HG02884 (cell line): Measurements from ENCODE around the gene AMZ1.
"Not testable (repeated sequence)": the region's sequence is repeated elsewhere in the genome, so short reads cannot be mapped to it uniquely, and the experiment has no call there.

ENCODE experiments used
- ATAC-seq: cut with Tn5 transposase; IDR thresholded peaks from one replicate; pipeline ENCODE4 v1.9.1; 2021; ENCODE audit warnings: mild to moderate bottlenecking, moderate library complexity; ENCODE audit not compliant: unreplicated experiment

The AMZ1 gene

GRCh38 chr7:2689343-2689847 is 1.4 kb downstream of the AMZ1 start:
- no peak for ATAC-seq

- ATAC-seq: no peak
These were observed 2.1 kb downstream of the AMZ1 start for GRCh38 chr7:2689951-2690705.

- no peak for ATAC-seq
These were observed 3.2 kb downstream of the AMZ1 start for GRCh38 chr7:2691011-2691707.

GRCh38 chr7:2691932-2692439 is 4.0 kb downstream of the AMZ1 start:
- ATAC-seq: not testable (repeated sequence)

GRCh38 chr7:2692543-2692942 is 4.5 kb downstream of the AMZ1 start:
- ATAC-seq: no peak

GRCh38 chr7:2693420-2694121 is 5.6 kb downstream of the AMZ1 start:
- ATAC-seq: not testable (repeated sequence)

- ATAC-seq: not testable (repeated sequence)
These were observed 6.1 kb downstream of the AMZ1 start for GRCh38 chr7:2694122-2694436.

GRCh38 chr7:2698581-2699288 is 10.7 kb downstream of the AMZ1 start:
- ATAC-seq: peak; percentile 96

GRCh38 chr7:2699289-2699620 is 11.3 kb downstream of the AMZ1 start:
- no peak for ATAC-seq

- no peak for ATAC-seq
These were observed 12.3 kb downstream of the AMZ1 start for GRCh38 chr7:2700141-2700850.

- no peak for ATAC-seq
These were observed 13.4 kb downstream of the AMZ1 start for GRCh38 chr7:2701424-2701823.

GRCh38 chr7:2701832-2702593 is 14.0 kb downstream of the AMZ1 start:
- ATAC-seq: no peak

GRCh38 chr7:2702594-2702957 is 14.6 kb downstream of the AMZ1 start:
- no peak for ATAC-seq

GRCh38 chr7:2705371-2706096 is 17.5 kb downstream of the AMZ1 start:
- ATAC-seq: no peak

- ATAC-seq: no peak
These were observed 18.7 kb downstream of the AMZ1 start for GRCh38 chr7:2706685-2707126.

GRCh38 chr7:2707481-2707880 is 19.5 kb downstream of the AMZ1 start:
- ATAC-seq: no peak

GRCh38 chr7:2708041-2708440 is 20.0 kb downstream of the AMZ1 start:
- no peak for ATAC-seq

- no peak for ATAC-seq
These were observed 20.7 kb downstream of the AMZ1 start for GRCh38 chr7:2708547-2709310.
